GM21529 (cell line): Measurements from ENCODE around the gene GNPTG.

ENCODE experiments used
- ATAC-seq: cut with Tn5 transposase; IDR thresholded peaks from one replicate; pipeline ENCODE4 v1.9.1; 2021; ENCODE audit not compliant: unreplicated experiment

The GNPTG gene

GRCh38 chr16:1346422-1347285 is 5.1 kb upstream of the GNPTG start:
- no peak for ATAC-seq

- no peak for ATAC-seq
Measured at GRCh38 chr16:1347286-1347855, 4.4 kb upstream of the GNPTG start.

GRCh38 chr16:1347962-1348361 is 3.8 kb upstream of the GNPTG start:
- no peak for ATAC-seq

GRCh38 chr16:1348441-1348840 is 3.3 kb upstream of the GNPTG start:
- no peak for ATAC-seq

- no peak for ATAC-seq
Measured at GRCh38 chr16:1348926-1349325, 2.8 kb upstream of the GNPTG start.

GRCh38 chr16:1349351-1349750 is 2.4 kb upstream of the GNPTG start:
- ATAC-seq: no peak

GRCh38 chr16:1349951-1350350 is 1.8 kb upstream of the GNPTG start:
- ATAC-seq: no peak

- ATAC-seq: no peak
Measured at GRCh38 chr16:1350691-1351090, 1.0 kb upstream of the GNPTG start.

GRCh38 chr16:1351215-1351581 is 533 bp upstream of the GNPTG start:
- ATAC-seq: peak; percentile 4

- ATAC-seq: no peak
Measured at GRCh38 chr16:1354815-1355540, 3.2 kb downstream of the GNPTG start.

GRCh38 chr16:1355591-1355990 is 3.9 kb downstream of the GNPTG start:
- no peak for ATAC-seq

- ATAC-seq: no peak
Measured at GRCh38 chr16:1356061-1356900, 4.5 kb downstream of the GNPTG start.

GRCh38 chr16:1357906-1358566 is 6.3 kb downstream of the GNPTG start:
- no peak for ATAC-seq

- ATAC-seq: no peak
Measured at GRCh38 chr16:1361685-1362360, 10.1 kb downstream of the GNPTG start.

GRCh38 chr16:1362807-1363206 is 11.1 kb downstream of the GNPTG start:
- no peak for ATAC-seq

GRCh38 chr16:1363501-1364041 is 11.8 kb downstream of the GNPTG start:
- no peak for ATAC-seq

- no peak for ATAC-seq
Measured at GRCh38 chr16:1364510-1364909, 12.8 kb downstream of the GNPTG start.

GRCh38 chr16:1366060-1366711 is 14.5 kb downstream of the GNPTG start:
- no peak for ATAC-seq

- no peak for ATAC-seq
Measured at GRCh38 chr16:1366712-1367299, 15.1 kb downstream of the GNPTG start.
